Peyer's patch (tissue), 4 donors: ENCODE results near the gene FRMD4A.

Source experiments
- CTCF ChIP-seq, 6 experiments: fragments of 450-650 bp in 4 of 6; fragments of 200-600 bp in 2 of 6; sonication (generic) in 1 of 6; IDR thresholded peaks; one replicate each; pipeline ENCODE4 v1.5.1; 2017 to 2019; ENCODE audit warnings: antibody characterized with exemption in 6 of 6, mild to moderate bottlenecking in 3 of 6, moderate library complexity in 1 of 6
- POLR2A ChIP-seq, 2 donors: fragments of 450-650 bp; IDR thresholded peaks; one replicate each; pipeline ENCODE4 v1.5.1; 2017; ENCODE audit warnings: antibody characterized with exemption in 2 of 2, mild to moderate bottlenecking in 2 of 2, moderate library complexity in 2 of 2

GRCh38 chr10:13823709-13824405 is 506.9 kb downstream of the FRMD4A start:
- TF ChIP-seq CTCF (IDR thresholded peaks at IDR 0.05) (no peak), POLR2A (IDR thresholded peaks at IDR 0.05) (no peak)
